Measurements from ENCODE around the gene SLC22A23.
A peak's percentile ranks its signal among the peaks of the same experiment; 100 is the strongest.
"Not testable (repeated sequence)": the region's sequence is repeated elsewhere in the genome, so short reads cannot be mapped to it uniquely, and the experiment has no call there.

The SLC22A23 gene

GRCh38 chr6:3380344-3381232 is 76.3 kb downstream of the SLC22A23 start:
- no peak overlapping the region for H3K9ac ChIP-seq (ENCODE audit: low read length)
- H3K4me3 ChIP-seq (ENCODE audit: low read length), result no peak overlapping the region
- no peak overlapping the region for H4K8ac ChIP-seq (ENCODE audit: low read depth, low read length)
- no peak overlapping the region for H2BK120ac ChIP-seq (ENCODE audit: low read depth, low read length)
- no CpG with 5 or more reads among the region's 11 CpGs for WGBS (ENCODE audit: extremely low coverage, insufficient coverage, low lambda C conversion rate)
- H3K79me1 ChIP-seq (ENCODE audit: low read length), result no peaks in the 10 kb centered on the region
- no peak overlapping the region for H3K56ac ChIP-seq (ENCODE audit: low read length)
- no peak overlapping the region for H2BK5ac ChIP-seq (ENCODE audit: low read length)
- peaks cover 3% of the 10 kb centered on the region for H3K4me1 ChIP-seq (ENCODE audit: control insufficient read depth, low read depth, low read length)
- no peak overlapping the region for H3K18ac ChIP-seq (ENCODE audit: low read length)
- no peak overlapping the region for H3K23ac ChIP-seq (ENCODE audit: low read length)
- no peaks in the 10 kb centered on the region for H3K36me3 ChIP-seq (ENCODE audit: control insufficient read depth, insufficient read depth, low read length)
- no peak overlapping the region for H4K5ac ChIP-seq (ENCODE audit: low read length)
- no peak for DNase-seq
- H3K27ac ChIP-seq (ENCODE audit: low read depth, low read length), result no peak overlapping the region
- H3K27me3 ChIP-seq (ENCODE audit: insufficient read depth, low read length, poor library complexity), result no peaks in the 10 kb centered on the region
- H2BK15ac ChIP-seq (replicated peaks; ENCODE audit: low read depth), result no peak overlapping the region
- no peak overlapping the region for H2AK5ac ChIP-seq (ENCODE audit: low read length)
- H3K4ac ChIP-seq (ENCODE audit: low read depth, low read length), result no peak overlapping the region
- no peak overlapping the region for H3K4me2 ChIP-seq (ENCODE audit: low read length)
- H3K79me2 ChIP-seq (ENCODE audit: control insufficient read depth, insufficient read depth, low read length), result no peaks in the 10 kb centered on the region

GRCh38 chr6:3379482-3380060 is 77.3 kb downstream of the SLC22A23 start:
- Histone ChIP-seq H3K36me3 (ENCODE audit: control insufficient read depth, insufficient read depth, low read length) (no peaks in the 10 kb centered on the region), H3K18ac (ENCODE audit: low read length) (no peak overlapping the region), H4K8ac (ENCODE audit: low read depth, low read length) (no peak overlapping the region), H2BK15ac (replicated peaks; ENCODE audit: low read depth) (no peak overlapping the region), H3K56ac (ENCODE audit: low read length) (no peak overlapping the region), H3K23ac (ENCODE audit: low read length) (no peak overlapping the region), H3K4ac (ENCODE audit: low read depth, low read length) (no peak overlapping the region), H3K4me3 (ENCODE audit: low read length) (no peak overlapping the region), H3K27ac (ENCODE audit: low read depth, low read length) (no peak overlapping the region), H2BK5ac (ENCODE audit: low read length) (no peak overlapping the region), H3K9ac (ENCODE audit: low read length) (no peak overlapping the region), H3K27me3 (ENCODE audit: insufficient read depth, low read length, poor library complexity) (no peaks in the 10 kb centered on the region), H4K5ac (ENCODE audit: low read length) (no peak overlapping the region), H3K4me2 (ENCODE audit: low read length) (no peak overlapping the region), H2AK5ac (ENCODE audit: low read length) (no peak overlapping the region), H2BK120ac (ENCODE audit: low read depth, low read length) (no peak overlapping the region), H3K79me2 (ENCODE audit: control insufficient read depth, insufficient read depth, low read length) (no peaks in the 10 kb centered on the region), H3K4me1 (ENCODE audit: control insufficient read depth, low read depth, low read length) (peaks cover 3% of the 10 kb centered on the region), H3K79me1 (ENCODE audit: low read length) (no peaks in the 10 kb centered on the region)
- WGBS (ENCODE audit: extremely low coverage, insufficient coverage, low lambda C conversion rate), result no CpG with 5 or more reads among the region's 10 CpGs
- no peak for DNase-seq

GRCh38 chr6:3378808-3379207 is 78.0 kb downstream of the SLC22A23 start:
- H2BK120ac ChIP-seq (ENCODE audit: low read depth, low read length); H2BK5ac ChIP-seq (ENCODE audit: low read length); H3K27ac ChIP-seq (ENCODE audit: low read depth, low read length); H4K5ac ChIP-seq (ENCODE audit: low read length); DNase-seq; H3K79me1 ChIP-seq (ENCODE audit: low read length); H3K4me2 ChIP-seq (ENCODE audit: low read length); H3K79me2 ChIP-seq (ENCODE audit: control insufficient read depth, insufficient read depth, low read length); H3K4me1 ChIP-seq (ENCODE audit: control insufficient read depth, low read depth, low read length); H3K56ac ChIP-seq (ENCODE audit: low read length); H4K8ac ChIP-seq (ENCODE audit: low read depth, low read length); H3K23ac ChIP-seq (ENCODE audit: low read length); H2BK15ac ChIP-seq (replicated peaks; ENCODE audit: low read depth); H3K36me3 ChIP-seq (ENCODE audit: control insufficient read depth, insufficient read depth, low read length); H3K4me3 ChIP-seq (ENCODE audit: low read length); H2AK5ac ChIP-seq (ENCODE audit: low read length); H3K27me3 ChIP-seq (ENCODE audit: insufficient read depth, low read length, poor library complexity); H3K18ac ChIP-seq (ENCODE audit: low read length); H3K9ac ChIP-seq (ENCODE audit: low read length); H3K4ac ChIP-seq (ENCODE audit: low read depth, low read length): not testable (repeated sequence)
- no CpG with 5 or more reads among the region's 4 CpGs for WGBS (ENCODE audit: extremely low coverage, insufficient coverage, low lambda C conversion rate)

- H2BK120ac ChIP-seq (ENCODE audit: low read depth, low read length); H3K36me3 ChIP-seq (ENCODE audit: control insufficient read depth, insufficient read depth, low read length); H3K4ac ChIP-seq (ENCODE audit: low read depth, low read length); H2BK15ac ChIP-seq (replicated peaks; ENCODE audit: low read depth); H3K4me3 ChIP-seq (ENCODE audit: low read length); H3K9ac ChIP-seq (ENCODE audit: low read length); H2BK5ac ChIP-seq (ENCODE audit: low read length); H3K4me1 ChIP-seq (ENCODE audit: control insufficient read depth, low read depth, low read length); H3K27ac ChIP-seq (ENCODE audit: low read depth, low read length); DNase-seq; H3K23ac ChIP-seq (ENCODE audit: low read length); H4K5ac ChIP-seq (ENCODE audit: low read length); H3K27me3 ChIP-seq (ENCODE audit: insufficient read depth, low read length, poor library complexity); H3K79me1 ChIP-seq (ENCODE audit: low read length); H3K4me2 ChIP-seq (ENCODE audit: low read length); H4K8ac ChIP-seq (ENCODE audit: low read depth, low read length); H3K79me2 ChIP-seq (ENCODE audit: control insufficient read depth, insufficient read depth, low read length); H2AK5ac ChIP-seq (ENCODE audit: low read length); H3K56ac ChIP-seq (ENCODE audit: low read length); H3K18ac ChIP-seq (ENCODE audit: low read length): not testable (repeated sequence)
- no CpG with 5 or more reads among the region's 6 CpGs for WGBS (ENCODE audit: extremely low coverage, insufficient coverage, low lambda C conversion rate)
Observed at GRCh38 chr6:3378398-3378782, 78.5 kb downstream of the SLC22A23 start.

GRCh38 chr6:3377536-3378397 is 79.1 kb downstream of the SLC22A23 start:
- no peak overlapping the region for H3K4me2 ChIP-seq (ENCODE audit: low read length)
- no peak overlapping the region for H2BK120ac ChIP-seq (ENCODE audit: low read depth, low read length)
- H3K79me1 ChIP-seq (ENCODE audit: low read length), result no peaks in the 10 kb centered on the region
- peaks cover 3% of the 10 kb centered on the region for H3K4me1 ChIP-seq (ENCODE audit: control insufficient read depth, low read depth, low read length)
- no peaks in the 10 kb centered on the region for H3K27me3 ChIP-seq (ENCODE audit: insufficient read depth, low read length, poor library complexity)
- H3K27ac ChIP-seq (ENCODE audit: low read depth, low read length), result no peak overlapping the region
- H3K9ac ChIP-seq (ENCODE audit: low read length), result no peak overlapping the region
- no peak overlapping the region for H3K18ac ChIP-seq (ENCODE audit: low read length)
- peak overlapping the region; percentile 34 for H3K23ac ChIP-seq (ENCODE audit: low read length)
- H2AK5ac ChIP-seq (ENCODE audit: low read length), result no peak overlapping the region
- H3K4me3 ChIP-seq (ENCODE audit: low read length), result no peak overlapping the region
- no CpG with 5 or more reads among the region's 17 CpGs for WGBS (ENCODE audit: extremely low coverage, insufficient coverage, low lambda C conversion rate)
- no peak overlapping the region for H4K8ac ChIP-seq (ENCODE audit: low read depth, low read length)
- no peak overlapping the region for H3K4ac ChIP-seq (ENCODE audit: low read depth, low read length)
- H4K5ac ChIP-seq (ENCODE audit: low read length), result no peak overlapping the region
- no peaks in the 10 kb centered on the region for H3K79me2 ChIP-seq (ENCODE audit: control insufficient read depth, insufficient read depth, low read length)
- peak; percentile 49 for DNase-seq
- H3K36me3 ChIP-seq (ENCODE audit: control insufficient read depth, insufficient read depth, low read length), result no peaks in the 10 kb centered on the region
- no peak overlapping the region for H3K56ac ChIP-seq (ENCODE audit: low read length)
- H2BK5ac ChIP-seq (ENCODE audit: low read length), result no peak overlapping the region
- no peak overlapping the region for H2BK15ac ChIP-seq (replicated peaks; ENCODE audit: low read depth)
